ENCODE results near the gene DOK4. TPM values are rescaled to one million over a fixed set of nuclear protein-coding genes. Genes with fewer than 3 reads are reported as not detected.

Gene DOK4
- total and polyA plus RNA-seq, 9 donors: 9.9 to 34.7 (median 29.2) TPM

DNA sequence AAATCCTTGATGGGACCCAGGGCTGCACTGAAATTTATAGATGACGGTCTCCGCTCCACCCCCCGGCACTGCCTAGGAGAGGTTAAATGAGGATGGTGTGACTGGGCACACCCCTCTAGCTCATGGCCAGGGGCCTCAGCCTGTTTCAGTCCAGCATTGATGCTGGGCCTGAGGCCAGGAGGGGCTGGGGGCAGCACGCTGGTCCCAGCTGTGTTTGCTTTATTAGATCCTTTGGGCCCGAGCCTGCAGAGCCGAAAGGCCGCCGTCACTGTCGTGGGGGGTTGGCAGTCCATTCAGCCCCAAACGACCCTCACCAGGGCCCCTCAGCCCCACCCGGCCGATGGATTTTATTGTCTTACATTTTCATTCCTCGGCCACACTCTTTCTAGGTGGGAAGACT is 10.8 kb upstream of the DOK4 start:
- Histone ChIP-seq H3K9me3 (no peaks in the 10 kb centered on the region), H3K4me3 (no peak overlapping the region), H3K27ac (no peak overlapping the region), H3K36me3 (no peaks in the 10 kb centered on the region), H3K4me1 (ENCODE audit: insufficient read depth) (no peaks in the 10 kb centered on the region), H3K27me3 (no peaks in the 10 kb centered on the region)
- TF ChIP-seq, protein P1, sequence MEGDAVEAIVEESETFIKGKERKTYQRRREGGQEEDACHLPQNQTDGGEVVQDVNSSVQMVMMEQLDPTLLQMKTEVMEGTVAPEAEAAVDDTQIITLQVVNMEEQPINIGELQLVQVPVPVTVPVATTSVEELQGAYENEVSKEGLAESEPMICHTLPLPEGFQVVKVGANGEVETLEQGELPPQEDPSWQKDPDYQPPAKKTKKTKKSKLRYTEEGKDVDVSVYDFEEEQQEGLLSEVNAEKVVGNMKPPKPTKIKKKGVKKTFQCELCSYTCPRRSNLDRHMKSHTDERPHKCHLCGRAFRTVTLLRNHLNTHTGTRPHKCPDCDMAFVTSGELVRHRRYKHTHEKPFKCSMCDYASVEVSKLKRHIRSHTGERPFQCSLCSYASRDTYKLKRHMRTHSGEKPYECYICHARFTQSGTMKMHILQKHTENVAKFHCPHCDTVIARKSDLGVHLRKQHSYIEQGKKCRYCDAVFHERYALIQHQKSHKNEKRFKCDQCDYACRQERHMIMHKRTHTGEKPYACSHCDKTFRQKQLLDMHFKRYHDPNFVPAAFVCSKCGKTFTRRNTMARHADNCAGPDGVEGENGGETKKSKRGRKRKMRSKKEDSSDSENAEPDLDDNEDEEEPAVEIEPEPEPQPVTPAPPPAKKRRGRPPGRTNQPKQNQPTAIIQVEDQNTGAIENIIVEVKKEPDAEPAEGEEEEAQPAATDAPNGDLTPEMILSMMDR (IDR thresholded peaks at IDR 0.05): no peak
- TF ChIP-seq POLR2A (IDR thresholded peaks at IDR 0.05) (no peak), EP300 (IDR thresholded peaks at IDR 0.05) (no peak)
- 65 to 75% (median 67%) methylated on average over 13 of the region's 13 CpGs for WGBS, 3 donors
- intact Hi-C loops (cut with DNase I): no loop called here
- DNase-seq: peak in 1 of 5 donors; percentile 19

DNA sequence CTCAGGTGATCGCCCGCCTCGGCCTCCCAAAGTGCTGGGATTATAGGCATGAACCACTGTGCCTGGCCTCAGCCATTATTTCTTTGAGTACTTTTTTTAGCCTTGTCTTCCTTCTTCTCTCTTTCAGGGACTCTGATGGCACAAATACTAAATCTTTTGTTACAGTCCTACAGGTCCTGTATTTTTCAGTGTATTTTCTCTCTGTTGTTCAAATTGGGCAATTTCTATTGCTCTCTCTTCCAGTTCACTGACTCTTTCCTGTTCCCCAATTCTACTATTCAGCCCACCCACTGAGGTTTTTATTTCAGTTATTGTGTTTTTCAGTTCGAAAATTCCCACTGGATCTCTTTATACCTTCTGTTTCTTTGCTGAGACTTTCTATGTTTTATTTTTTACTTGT is 7.5 kb upstream of the DOK4 start:
- TF ChIP-seq POLR2A (IDR thresholded peaks at IDR 0.05) (no peak), EP300 (IDR thresholded peaks at IDR 0.05) (no peak)
- TF ChIP-seq, protein P1 (IDR thresholded peaks at IDR 0.05): no peak
- H3K4me3 ChIP-seq: no peak overlapping the region
- DNase-seq: no peak
- H3K9me3 ChIP-seq: no peaks in the 10 kb centered on the region
- H3K27me3 ChIP-seq: no peaks in the 10 kb centered on the region
- no peak overlapping the region for H3K27ac ChIP-seq
- 83 to 89% (median 88%) methylated on average over 4 of the region's 4 CpGs for WGBS, 3 donors
- no peaks in the 10 kb centered on the region for H3K36me3 ChIP-seq
- no peaks in the 10 kb centered on the region for H3K4me1 ChIP-seq (ENCODE audit: insufficient read depth)
- intact Hi-C loops (cut with DNase I): no loop called here

GRCh38 chr16:57489229-57489628 is 2.9 kb upstream of the DOK4 start:
- DNase-seq: no peak
- Histone ChIP-seq H3K4me1 (ENCODE audit: insufficient read depth) (peaks cover 8% of the 10 kb centered on the region), H3K4me3 (no peak overlapping the region), H3K27ac (no peak overlapping the region), H3K9me3 (no peaks in the 10 kb centered on the region), H3K36me3 (no peaks in the 10 kb centered on the region), H3K27me3 (no peaks in the 10 kb centered on the region)
- intact Hi-C loops (cut with DNase I): no loop called here
- 94 to 96% (median 95%) methylated on average over 5 of the region's 5 CpGs for WGBS, 3 donors
- TF ChIP-seq POLR2A (IDR thresholded peaks at IDR 0.05) (no peak), EP300 (IDR thresholded peaks at IDR 0.05) (no peak)
- TF ChIP-seq, protein P1 (IDR thresholded peaks at IDR 0.05): no peak

DNA sequence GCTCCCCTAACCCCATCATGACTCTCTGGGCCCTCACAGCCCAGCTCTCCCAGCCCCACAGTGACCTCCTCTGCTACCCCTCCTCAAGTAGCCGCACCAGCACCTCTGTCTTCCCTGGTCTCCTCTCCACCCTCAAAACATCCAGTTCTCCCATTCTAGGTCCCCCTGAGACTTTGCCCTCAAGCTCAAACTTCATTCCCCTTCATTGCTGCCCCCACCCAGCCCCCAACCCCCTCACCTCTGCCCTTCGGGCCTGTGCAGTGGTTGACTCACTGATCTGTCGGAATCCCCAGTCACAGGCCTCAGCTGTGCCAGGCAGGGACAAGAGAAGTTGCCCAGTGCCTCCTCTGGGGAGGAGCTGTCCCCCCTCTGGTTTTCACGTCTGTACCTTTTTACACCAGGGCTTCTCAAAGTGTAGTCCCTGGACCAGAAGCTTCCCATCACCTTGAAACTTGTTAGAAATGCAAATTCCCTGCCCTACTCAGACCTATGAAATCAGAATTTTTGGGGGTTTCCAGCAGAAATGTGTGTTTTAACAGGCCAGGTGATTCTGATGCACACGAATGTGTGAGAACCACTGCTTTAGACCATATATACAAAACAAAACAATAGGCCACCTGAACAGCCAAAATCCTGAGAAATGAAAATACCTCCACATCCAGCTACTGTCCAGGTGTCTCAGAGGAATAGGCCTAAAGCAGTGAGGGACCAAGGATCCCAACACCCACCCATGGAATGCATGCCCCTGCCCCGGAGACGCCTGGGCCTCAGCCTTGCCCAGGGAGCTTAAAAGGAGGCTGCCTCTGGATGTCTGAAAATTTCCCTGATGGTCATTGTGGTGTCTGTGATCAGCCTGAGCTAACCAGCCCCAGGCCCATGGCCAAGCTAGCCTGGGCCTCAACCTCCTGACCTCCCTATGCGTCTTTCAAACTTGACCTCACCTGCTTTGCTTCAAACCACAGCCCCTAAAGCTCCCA is 853 bp upstream of the DOK4 start:
- DNase-seq: no peak
- intact Hi-C loops (cut with DNase I): no loop called here
- no peak for TF ChIP-seq EP300 (IDR thresholded peaks at IDR 0.05)
- no peak for TF ChIP-seq POLR2A (IDR thresholded peaks at IDR 0.05)
- TF ChIP-seq, protein P1 (IDR thresholded peaks at IDR 0.05): no peak
- H3K27me3 ChIP-seq: no peaks in the 10 kb centered on the region
- no peaks in the 10 kb centered on the region for H3K36me3 ChIP-seq
- peak overlapping the region; percentile 41 for H3K4me3 ChIP-seq
- peak overlapping the region; percentile 37 to 83 for H3K27ac ChIP-seq
- peaks cover 8% of the 10 kb centered on the region for H3K4me1 ChIP-seq (ENCODE audit: insufficient read depth)
- no peaks in the 10 kb centered on the region for H3K9me3 ChIP-seq
- WGBS, 3 donors: 81 to 82% (median 81%) methylated on average over 8 of the region's 8 CpGs
